ENCODE measurements around the gene CARD9.

GRCh38 chr9:136329211-136329627 lies 44.2 kb downstream of the CARD9 start:
- TF ChIP-seq CTCF (conservative IDR thresholded peaks at IDR 0.05; ENCODE audit: low read depth, low read length) = no peak
- no peak for TF ChIP-seq EZH2phosphoT487 (IDR thresholded peaks at IDR 0.05; ENCODE audit: borderline replicate concordance, low read length)
